GM21825 (cell line): Measurements from ENCODE around the gene FOSL2.

ENCODE experiments used
- ATAC-seq: cut with Tn5 transposase; IDR thresholded peaks from one replicate; pipeline ENCODE4 v1.9.1; 2021; ENCODE audit warnings: mild to moderate bottlenecking, moderate library complexity; ENCODE audit not compliant: unreplicated experiment

The FOSL2 gene

GRCh38 chr2:28392297-28393113, at the start of gene FOSL2:
Gene FOSL2, plus strand, starts transcription at chr2:28392858. Its CDS starts 863 bp downstream, at chr2:28393721.
- ATAC-seq = peak; percentile 79

GRCh38 chr2:28343184-28343942, 49.3 kb upstream of the FOSL2 start:
- ATAC-seq = no peak

- no peak for ATAC-seq
Measured at GRCh38 chr2:28343971-28344715, 48.5 kb upstream of the FOSL2 start.

GRCh38 chr2:28344756-28345373, 47.8 kb upstream of the FOSL2 start:
- no peak for ATAC-seq

GRCh38 chr2:28345619-28346018, 47.0 kb upstream of the FOSL2 start:
- no peak for ATAC-seq

GRCh38 chr2:28346587-28346986, 46.1 kb upstream of the FOSL2 start:
- no peak for ATAC-seq

GRCh38 chr2:28347193-28347592, 45.5 kb upstream of the FOSL2 start:
- no peak for ATAC-seq

GRCh38 chr2:28347596-28347995, 45.1 kb upstream of the FOSL2 start:
- no peak for ATAC-seq

- ATAC-seq = no peak
Measured at GRCh38 chr2:28348149-28348567, 44.5 kb upstream of the FOSL2 start.

- ATAC-seq = no peak
Measured at GRCh38 chr2:28348921-28349320, 43.7 kb upstream of the FOSL2 start.

- no peak for ATAC-seq
Measured at GRCh38 chr2:28349546-28350165, 43.0 kb upstream of the FOSL2 start.

GRCh38 chr2:28350196-28350595, 42.5 kb upstream of the FOSL2 start:
- no peak for ATAC-seq

GRCh38 chr2:28350791-28351285, 41.8 kb upstream of the FOSL2 start:
- no peak for ATAC-seq

- no peak for ATAC-seq
Measured at GRCh38 chr2:28351621-28352020, 41.0 kb upstream of the FOSL2 start.

GRCh38 chr2:28352104-28352503, 40.6 kb upstream of the FOSL2 start:
- ATAC-seq = no peak

- ATAC-seq = no peak
Measured at GRCh38 chr2:28352610-28353195, 40.0 kb upstream of the FOSL2 start.

- ATAC-seq = no peak
Measured at GRCh38 chr2:28354920-28355520, 37.6 kb upstream of the FOSL2 start.

- ATAC-seq = no peak
Measured at GRCh38 chr2:28355521-28356094, 37.0 kb upstream of the FOSL2 start.
